GM12878 (cell line): ENCODE data around the gene ZC3H8. TPM values are rescaled to one million over a fixed set of nuclear protein-coding genes. Genes with fewer than 3 reads are reported as not detected.

Experiments
- ATAC-seq: fragments of 200-7000 bp; cut with Tn5 transposase; 3 replicates; pipeline ENCODE4 v1.9.1; 2020; ENCODE audit warnings: mild to moderate bottlenecking, moderate library complexity
- BruUV-seq: library from RNA; stranded (reverse); fragments of 400-500 nt; replicated peaks from 2 replicates; lab custom pipeline; 2021; lab: Mats Ljungman, UMichigan
- CTCF ChIA-PET: fragments of 300-600 bp; sonication (Branson Sonifier 250); formaldehyde crosslinking; extraction: SDS; loops from one replicate; lab custom pipeline; 2021; ENCODE audit warnings: inconsistent platforms; lab: Yijun Ruan, JAX
- POLR2A ChIA-PET: fragments of 350-600 bp; formaldehyde crosslinking; extraction: SDS; loops from one replicate; lab custom pipeline; 2021; ENCODE audit warnings: inconsistent platforms; lab: Charles Lee
- RAD21 ChIA-PET: fragments of 300-600 bp; sonication (Branson Sonifier 250); formaldehyde crosslinking; loops from one replicate; lab custom pipeline; 2023; ENCODE audit warnings: antibody characterized with exemption; ENCODE audit not compliant: unreplicated experiment; lab: Charles Lee
- SMC1A ChIA-PET: fragments of 300-600 bp; sonication (Branson Sonifier 250); formaldehyde crosslinking; loops from one replicate; lab custom pipeline; 2023; ENCODE audit not compliant: unreplicated experiment, uncharacterized antibody; lab: Charles Lee
- DNase-seq: peaks from one replicate; pipeline ENCODE4 v3.0.0-alpha.2; 2011; ENCODE audit warnings: low read depth, low spot score
- FAIRE-seq: peaks from 3 replicates; lab custom pipeline; 2011; peaks lifted over from hg19 to GRCh38; lab: Jason Lieb, UNC
- H2AFZ ChIP-seq: 2 replicates; pipeline ENCODE4 v1.6.0; 2011; ENCODE audit warnings: low read depth, low read length, control low read depth; ENCODE audit not compliant: control insufficient read depth
- H3K27ac ChIP-seq: 2 replicates; pipeline ENCODE4 v1.5.1; 2011; ENCODE audit warnings: control low read depth; ENCODE audit not compliant: control insufficient read depth, insufficient read depth
- H3K27me3 ChIP-seq, 2 experiments: replicated peaks in 1 of 2; 2 replicates each; pipeline versions ENCODE4 v1.6.0 to v1.6.1; 2011; ENCODE audit warnings: low read length in 1 of 2; ENCODE audit not compliant: control insufficient read depth in 2 of 2, insufficient read depth in 2 of 2
- H3K36me3 ChIP-seq, 2 experiments: 2 replicates each; pipeline ENCODE4 v1.5.1; 2011; ENCODE audit warnings: low read length in 1 of 2; ENCODE audit not compliant: control insufficient read depth in 2 of 2, insufficient read depth in 2 of 2
- H3K4me1 ChIP-seq: 2 replicates; pipeline ENCODE4 v1.6.1; 2011; ENCODE audit warnings: mild to moderate bottlenecking, low read length, moderate library complexity, mixed read lengths; ENCODE audit not compliant: control insufficient read depth, insufficient read depth
- H3K4me2 ChIP-seq: 2 replicates; pipeline ENCODE4 v1.6.0; 2011; ENCODE audit warnings: control low read depth; ENCODE audit not compliant: control insufficient read depth, insufficient read depth
- H3K4me3 ChIP-seq: fragments of 200-600 bp; sonication (generic); 2 replicates; pipeline ENCODE4 v1.5.1; 2016
- H3K79me2 ChIP-seq: 2 replicates; pipeline ENCODE4 v1.6.0; 2011; ENCODE audit warnings: low read length; ENCODE audit not compliant: control insufficient read depth, insufficient read depth
- H3K9ac ChIP-seq: 2 replicates; pipeline ENCODE4 v1.8.0; 2011; ENCODE audit warnings: low read length, control low read depth, mixed read lengths; ENCODE audit not compliant: control insufficient read depth, insufficient read depth
- H3K9me3 ChIP-seq: replicated peaks from 3 replicates; pipeline ENCODE4 v1.5.1; 2011; ENCODE audit warnings: mild to moderate bottlenecking, low read length; ENCODE audit not compliant: control insufficient read depth, insufficient read depth
- H4K20me1 ChIP-seq: 2 replicates; pipeline ENCODE4 v1.6.0; 2011; ENCODE audit not compliant: control insufficient read depth, insufficient read depth
- BCLAF1 ChIP-seq: fragments of 450-650 bp; IDR thresholded peaks from 2 replicates; pipeline ENCODE4 v1.6.1; 2017; ENCODE audit warnings: antibody characterized with exemption, mild to moderate bottlenecking, moderate library complexity
- CHD1 ChIP-seq: IDR thresholded peaks from 2 replicates; pipeline ENCODE4 v1.6.1; 2012; ENCODE audit warnings: low read depth, low read length, improper control_type of control experiment
- EZH2 ChIP-seq: IDR thresholded peaks from 2 replicates; pipeline ENCODE4 v1.6.1; 2012; ENCODE audit warnings: low read depth, mild to moderate bottlenecking, control low read depth, inconsistent platforms, low read length, borderline replicate concordance; ENCODE audit not compliant: control insufficient read depth
- GABPA ChIP-seq: IDR thresholded peaks from 2 replicates; pipeline ENCODE4 v1.6.1; 2014; ENCODE audit warnings: antibody characterized with exemption, low read depth, mild to moderate bottlenecking, inconsistent platforms
- HDAC6 ChIP-seq: fragments of 200-600 bp; sonication (generic); IDR thresholded peaks from one replicate; pipeline ENCODE4 v1.8.0; 2017; ENCODE audit warnings: antibody characterized with exemption; ENCODE audit not compliant: unreplicated experiment
- LARP7 ChIP-seq: fragments of 450-650 bp; IDR thresholded peaks from 2 replicates; pipeline ENCODE4 v1.6.1; 2017; ENCODE audit warnings: mild to moderate bottlenecking
- MXI1 ChIP-seq: fragments of 150-350 bp; IDR thresholded peaks from 2 replicates; pipeline ENCODE4 v1.6.1; 2011; ENCODE audit warnings: low read depth, mild to moderate bottlenecking, inconsistent platforms, low read length, improper control_type of control experiment
- RAD21 ChIP-seq: IDR thresholded peaks from 2 replicates; pipeline ENCODE4 v1.6.1; 2011; ENCODE audit warnings: mild to moderate bottlenecking, low read depth, low read length, moderate library complexity; ENCODE audit not compliant: insufficient read depth
- SMARCA5 ChIP-seq: fragments of 450-650 bp; IDR thresholded peaks from 2 replicates; pipeline ENCODE4 v1.6.1; 2017; ENCODE audit warnings: mild to moderate bottlenecking
- SPI1 ChIP-seq: IDR thresholded peaks from 2 replicates; pipeline ENCODE4 v1.6.1; 2011; ENCODE audit warnings: low read depth, mild to moderate bottlenecking, low read length, moderate library complexity, borderline replicate concordance; ENCODE audit not compliant: insufficient read depth
- STAT1 ChIP-seq: fragments of 450-650 bp; conservative IDR thresholded peaks from 2 replicates; pipeline ENCODE4 v1.6.1; 2014; ENCODE audit warnings: antibody characterized with exemption, mild to moderate bottlenecking
- USF1 ChIP-seq: IDR thresholded peaks from 2 replicates; pipeline ENCODE4 v1.6.1; 2011; ENCODE audit warnings: borderline replicate concordance, low read depth, mild to moderate bottlenecking, moderate library complexity, mixed read lengths, low read length; ENCODE audit not compliant: insufficient read depth; ENCODE audit errors: extremely low read length
- WGBS: methylation state at CpG from one replicate; pipeline ENCODE4 v1.1.6; 2016; ENCODE audit warnings: low lambda C conversion rate; ENCODE audit not compliant: insufficient replicate concordance, insufficient coverage; ENCODE audit errors: missing lambda C conversion rate; 5-methylcytosine and 5-hydroxymethylcytosine counted together
- in situ Hi-C: fragments of 300-500 bp; cut with MboI; formaldehyde crosslinking; loops from 9 replicates; pipeline ENCODE4 v1.14.3; 2018; ENCODE audit warnings: mixed read lengths
- intact Hi-C: fragments of 100-400 bp; cut with micrococcal nuclease; formaldehyde crosslinking; loops from one replicate; pipeline ENCODE4 v1.14.2; 2022; ENCODE audit not compliant: unreplicated experiment
- polyA plus RNA-seq, 11 experiments: library from polyadenylated mRNA; depleted of rRNA in 4 of 11; unstranded in 6 of 11; stranded (reverse) in 5 of 11; fragments of >200 nt; fragmentation: Nextera tagmentation in 4 of 11; fragmentation: Illumina TruSeq in 1 of 11; extraction: Ambion mirVana in 4 of 11; extraction: Trizol in 1 of 11; gene quantifications; 1 replicate in 1 of 11; 2 replicates in 10 of 11; pipeline versions ENCODE4 v1.2.1 to v1.2.3, GENCODE V29; 2011 to 2016; ENCODE audit warnings: inconsistent platforms in 2 of 11, missing spikeins in 2 of 11, low read depth in 1 of 11
- total RNA-seq, 4 experiments: library from RNA; depleted of rRNA in 3 of 4; stranded (reverse); fragments of >200 nt in 3 of 4; fragmentation: Illumina TruSeq in 1 of 4; extraction: Trizol in 1 of 4; gene quantifications; 2 replicates each; pipeline versions ENCODE4 v1.2.1 to v1.2.3, GENCODE V29; 2013 to 2021

The ZC3H8 gene
- total and polyA plus RNA-seq, 10 of the 15 experiments (the other 5 are each of a cell fraction or from before 2014, with no cell fraction given), result 9.9 to 28.4 (median 19.5) TPM

GRCh38 chr2:112197868-112198267, 57.0 kb downstream of the ZC3H8 start:
- Histone ChIP-seq H3K36me3 (no peaks in the 10 kb centered on the region), H3K27ac (no peak overlapping the region), H3K4me3 (no peak overlapping the region), H3K9me3 (no peaks in the 10 kb centered on the region; the same call in 2 of the 3 replicates), H3K9ac (no peak overlapping the region), H2AFZ (no peak overlapping the region), H3K79me2 (no peaks in the 10 kb centered on the region), H3K4me1 (no peaks in the 10 kb centered on the region; the same call in 1 of the 2 replicates), H4K20me1 (no peaks in the 10 kb centered on the region), H3K27me3 (no peaks in the 10 kb centered on the region; a peak in 1 of 4 replicates), H3K4me2 (no peak overlapping the region)
- ChIA-PET POLR2A (no interaction called here), RAD21 (no interaction called here), SMC1A (interaction anchor here (0.6 kb wide), 1 partner anchor 350 kb away, joined by 4 read pairs; no protein-coding TSS in a partner anchor), CTCF (no interaction called here)
- DNase-seq (no peak), ATAC-seq (no peak), FAIRE-seq (no peak)
- intact Hi-C loops, result no loop called here
- WGBS, result 32% methylated on average over 1 of the region's 1 CpG
- in situ Hi-C loops, result no loop called here
- TF ChIP-seq HDAC6, result no peak
- TF ChIP-seq MXI1, result no peak
- no peak for TF ChIP-seq RAD21
- no peak for TF ChIP-seq CHD1
- TF ChIP-seq GABPA, result no peak
- no peak for TF ChIP-seq SPI1
- no peak for TF ChIP-seq EZH2
- TF ChIP-seq BCLAF1, result no peak
- TF ChIP-seq USF1, result no peak
- no peak for TF ChIP-seq LARP7
- TF ChIP-seq STAT1, result no peak
- no peak for TF ChIP-seq SMARCA5
- no TSS peak for BruUV-seq
